GM19239 (cell line): Measurements from ENCODE around the gene SLC8A1.

Experiments
- DNase-seq: peaks from one replicate; pipeline ENCODE4 v3.0.0; 2011; ENCODE audit warnings: low spot score; ENCODE audit not compliant: insufficient read length
- FAIRE-seq: peaks from 2 replicates; lab custom pipeline; 2011; peaks lifted over from hg19 to GRCh38; lab: Jason Lieb, UNC

The SLC8A1 gene

GRCh38 chr2:40463112-40463511 lies 11.2 kb upstream of the SLC8A1 start:
- no peak for FAIRE-seq

GRCh38 chr2:40458271-40458794 lies 6.4 kb upstream of the SLC8A1 start:
- no peak for DNase-seq
- FAIRE-seq = no peak

More at GRCh38 chr2:40463112-40463511, 11.2 kb upstream of the SLC8A1 start:
- no peak for DNase-seq

GRCh38 chr2:40457837-40458236 lies 5.9 kb upstream of the SLC8A1 start:
- FAIRE-seq (no peak), DNase-seq (no peak)

- FAIRE-seq (no peak), DNase-seq (no peak)
Measured at GRCh38 chr2:40457366-40457765, 5.5 kb upstream of the SLC8A1 start.

- no peak for FAIRE-seq
Measured at GRCh38 chr2:40456926-40457325, 5.0 kb upstream of the SLC8A1 start.

GRCh38 chr2:40455661-40456060 lies 3.8 kb upstream of the SLC8A1 start:
- DNase-seq = no peak
- no peak for FAIRE-seq

More at GRCh38 chr2:40456926-40457325, 5.0 kb upstream of the SLC8A1 start:
- no peak for DNase-seq

GRCh38 chr2:40454321-40454720 lies 2.4 kb upstream of the SLC8A1 start:
- FAIRE-seq (no peak), DNase-seq (no peak)

- no peak for FAIRE-seq
- DNase-seq = no peak
Measured at GRCh38 chr2:40452786-40453185, 896 bp upstream of the SLC8A1 start.

GRCh38 chr2:40450796-40451430 lies 977 bp downstream of the SLC8A1 start:
- DNase-seq = no peak
- no peak for FAIRE-seq

GRCh38 chr2:40450066-40450795 lies 1.7 kb downstream of the SLC8A1 start:
- DNase-seq (no peak), FAIRE-seq (no peak)

- DNase-seq (no peak), FAIRE-seq (no peak)
Measured at GRCh38 chr2:40448476-40449079, 3.3 kb downstream of the SLC8A1 start.

GRCh38 chr2:40445467-40445866 lies 6.4 kb downstream of the SLC8A1 start:
- DNase-seq = no peak
- FAIRE-seq = no peak

- no peak for FAIRE-seq
- no peak for DNase-seq
Measured at GRCh38 chr2:40440835-40441234, 11.1 kb downstream of the SLC8A1 start.

- DNase-seq (no peak), FAIRE-seq (no peak)
Measured at GRCh38 chr2:40439473-40439872, 12.4 kb downstream of the SLC8A1 start.

- FAIRE-seq = no peak
Measured at GRCh38 chr2:40436093-40436475, 15.8 kb downstream of the SLC8A1 start.

GRCh38 chr2:40435426-40436092 lies 16.3 kb downstream of the SLC8A1 start:
- no peak for FAIRE-seq
- no peak for DNase-seq

More at GRCh38 chr2:40436093-40436475, 15.8 kb downstream of the SLC8A1 start:
- no peak for DNase-seq

GRCh38 chr2:40434731-40435271 lies 17.1 kb downstream of the SLC8A1 start:
- DNase-seq (no peak), FAIRE-seq (no peak)

GRCh38 chr2:40433736-40434135 lies 18.2 kb downstream of the SLC8A1 start:
- DNase-seq (no peak), FAIRE-seq (no peak)

- DNase-seq (no peak), FAIRE-seq (no peak)
Measured at GRCh38 chr2:40432921-40433483, 18.9 kb downstream of the SLC8A1 start.

- DNase-seq (no peak), FAIRE-seq (no peak)
Measured at GRCh38 chr2:40431600-40431955, 20.3 kb downstream of the SLC8A1 start.
